GM21447 (cell line): Measurements from ENCODE around the gene SH3BP5L.
"Not testable (repeated sequence)": the region's sequence is repeated elsewhere in the genome, so short reads cannot be mapped to it uniquely, and the experiment has no call there.

Experiments
- ATAC-seq: cut with Tn5 transposase; IDR thresholded peaks from one replicate; pipeline ENCODE4 v1.9.1; 2021; ENCODE audit not compliant: unreplicated experiment

SH3BP5L gene

GRCh38 chr1:248830718-248831017 is 5.0 kb upstream of the SH3BP5L start:
- ATAC-seq: not testable (repeated sequence)

- no peak for ATAC-seq
These were observed 3.1 kb upstream of the SH3BP5L start for GRCh38 chr1:248828845-248829244.

GRCh38 chr1:248825573-248825908 is 174 bp downstream of the SH3BP5L start:
- peak; percentile 3 for ATAC-seq

- ATAC-seq: no peak
These were observed 579 bp downstream of the SH3BP5L start for GRCh38 chr1:248825136-248825535.

- ATAC-seq: no peak
These were observed 1.0 kb downstream of the SH3BP5L start for GRCh38 chr1:248824701-248825100.

DNA sequence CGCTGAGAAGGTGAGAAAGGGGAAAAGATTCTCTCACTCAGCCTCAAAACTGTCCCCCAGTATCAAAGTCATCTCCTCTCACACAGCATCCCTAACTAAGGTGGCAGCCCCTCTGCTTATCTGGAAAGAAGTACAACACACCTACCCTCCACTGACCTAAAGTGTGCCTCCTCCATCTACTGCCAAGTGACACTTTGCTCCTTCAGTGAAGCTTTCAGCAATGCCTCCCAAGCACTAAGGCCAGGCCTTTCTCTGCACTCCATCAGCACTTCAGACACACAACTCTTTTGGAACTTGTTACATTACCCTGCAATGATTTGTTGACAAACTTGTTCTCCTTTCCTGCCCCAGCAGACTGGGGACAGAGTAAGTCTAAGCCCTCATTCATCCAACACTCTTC is 1.4 kb downstream of the SH3BP5L start:
- no peak for ATAC-seq

DNA sequence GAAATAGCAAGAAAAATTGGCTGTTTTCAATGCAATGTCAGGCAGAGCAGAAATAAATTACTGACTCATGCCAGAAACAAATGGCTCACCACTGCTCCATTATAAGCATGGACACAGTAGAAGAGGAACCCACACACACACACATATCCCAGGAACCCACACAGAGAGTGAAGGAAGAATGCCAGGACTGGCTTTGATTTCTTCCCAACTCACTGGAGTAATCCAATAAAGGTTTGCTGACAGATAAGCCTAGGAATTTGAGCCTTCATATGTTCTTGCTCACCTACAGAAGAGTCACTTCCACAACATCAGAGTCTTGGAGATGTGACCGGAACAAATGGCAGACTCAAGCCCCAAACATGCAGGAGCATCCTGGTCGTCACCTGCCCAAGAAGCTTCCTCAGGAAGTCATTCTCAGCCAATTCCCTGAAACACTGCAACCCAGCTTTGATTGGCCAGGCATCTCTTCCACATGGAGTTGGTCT is 2.2 kb downstream of the SH3BP5L start:
- ATAC-seq: no peak

- ATAC-seq: no peak
These were observed 3.3 kb downstream of the SH3BP5L start for GRCh38 chr1:248822148-248823032.

DNA sequence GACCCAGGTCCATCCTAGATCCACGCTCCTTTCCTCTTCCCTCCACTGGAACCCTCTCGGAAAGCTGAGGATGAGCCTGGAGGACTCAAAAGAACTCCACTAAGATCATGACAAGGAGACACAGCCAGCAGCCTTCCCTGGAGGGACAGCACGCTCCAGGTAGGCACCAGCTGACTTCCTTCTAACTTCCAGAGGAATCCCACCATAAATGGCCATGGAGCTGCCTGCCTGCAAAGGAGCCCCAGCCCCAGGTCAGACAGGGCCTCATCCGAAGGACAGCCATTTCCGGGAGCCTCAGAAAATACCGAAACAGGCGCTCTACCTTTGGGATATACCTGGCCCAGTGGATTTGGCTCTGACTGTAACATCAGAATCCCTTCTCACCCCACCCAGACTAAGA is 4.1 kb downstream of the SH3BP5L start:
- no peak for ATAC-seq

GRCh38 chr1:248821101-248821500 is 4.6 kb downstream of the SH3BP5L start:
- ATAC-seq: no peak

DNA sequence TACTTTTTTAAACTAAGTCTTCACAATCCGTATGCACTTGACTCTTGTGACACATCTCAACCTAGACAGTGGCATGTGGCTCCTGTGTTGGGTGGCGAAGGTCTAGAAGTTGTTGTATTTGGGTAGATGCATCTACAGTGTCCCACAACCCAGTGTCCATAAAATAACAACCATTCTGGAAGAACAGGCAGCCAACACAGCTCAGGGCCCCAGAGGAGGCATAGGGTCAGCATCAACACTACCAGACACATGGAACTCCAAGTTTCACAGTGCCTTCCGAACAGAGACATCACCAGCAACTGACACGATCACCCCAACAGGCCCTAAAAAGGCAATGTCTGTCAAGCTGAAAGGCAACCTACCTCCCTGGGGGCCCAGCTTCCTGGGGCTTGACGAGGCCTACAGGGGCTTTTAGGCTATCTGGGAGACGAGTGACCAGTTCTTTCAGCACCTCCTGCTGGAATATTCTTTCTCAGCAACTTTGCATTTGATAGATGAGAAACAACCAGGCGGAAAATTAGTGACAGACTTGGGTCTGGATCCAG is 5.6 kb downstream of the SH3BP5L start:
- no peak for ATAC-seq

GRCh38 chr1:248818505-248819374 is 7.0 kb downstream of the SH3BP5L start:
- peak; percentile 44 for ATAC-seq

DNA sequence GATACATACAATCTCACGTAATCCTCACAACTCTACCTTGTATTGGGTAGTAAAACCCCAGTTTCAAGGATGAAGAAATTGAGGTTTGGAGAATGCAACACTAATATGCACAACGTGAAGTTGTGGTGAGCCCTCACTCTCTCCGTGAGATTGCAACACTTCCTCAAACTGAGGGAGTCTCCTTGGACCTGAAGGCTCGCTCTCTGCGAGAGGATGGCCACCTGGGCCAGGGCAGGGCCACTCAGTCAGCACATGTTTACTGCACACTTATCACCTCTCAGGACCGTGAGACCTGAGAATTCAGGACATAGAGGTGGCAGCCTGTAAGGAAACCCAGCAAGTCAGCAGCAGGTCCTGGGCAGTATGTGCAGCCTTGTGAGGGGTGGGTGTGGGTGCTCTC is 8.7 kb downstream of the SH3BP5L start:
- ATAC-seq: no peak

GRCh38 chr1:248816042-248816851 is 9.5 kb downstream of the SH3BP5L start:
- no peak for ATAC-seq

GRCh38 chr1:248815407-248816034 is 10.2 kb downstream of the SH3BP5L start:
- ATAC-seq: no peak

DNA sequence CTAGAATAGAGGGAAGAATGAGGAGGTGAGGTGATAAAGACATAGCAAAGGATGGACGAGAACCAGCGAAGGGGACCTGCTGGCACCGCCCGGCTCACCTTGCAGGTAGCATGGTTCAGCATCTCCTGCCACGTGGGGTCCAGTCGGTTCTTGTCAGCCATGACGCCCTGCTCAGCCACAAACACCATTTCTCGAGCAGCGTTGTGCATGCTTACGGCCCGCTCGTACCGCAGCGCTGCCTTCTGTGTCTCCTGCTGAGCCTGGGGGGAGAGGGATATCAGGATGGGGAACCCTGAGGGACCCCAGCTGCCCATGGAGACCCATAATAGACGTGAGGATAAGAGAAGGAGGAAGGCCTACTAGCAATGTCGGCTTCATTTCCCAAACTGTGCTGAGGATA is 11.4 kb downstream of the SH3BP5L start:
- no peak for ATAC-seq

DNA sequence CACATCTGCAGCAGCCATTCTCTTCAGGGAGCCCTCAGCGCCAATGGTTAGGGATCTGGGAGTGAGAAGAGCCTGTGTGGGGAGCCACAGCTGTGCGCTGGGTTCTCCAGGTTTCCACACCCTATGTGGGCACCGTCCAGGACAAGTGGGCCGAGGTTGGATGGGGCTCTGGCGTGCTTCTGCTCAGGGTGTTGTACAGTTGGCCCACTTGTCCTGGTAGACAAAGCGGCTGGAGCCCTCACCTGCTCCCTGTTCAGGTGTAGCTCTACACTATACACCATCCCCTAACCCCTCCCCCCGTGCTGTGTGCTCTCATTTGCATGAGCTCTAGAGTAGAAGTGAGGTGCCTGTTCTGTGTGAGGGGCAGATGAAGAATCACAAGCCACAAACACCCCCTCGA is 12.2 kb downstream of the SH3BP5L start:
- no peak for ATAC-seq

GRCh38 chr1:248812736-248813425 is 12.8 kb downstream of the SH3BP5L start:
- no peak for ATAC-seq

GRCh38 chr1:248811514-248812490 is 13.9 kb downstream of the SH3BP5L start:
- no peak for ATAC-seq
